Common myeloid progenitor, CD34-positive (primary cell): Measurements from ENCODE around the gene TUBA1A. TPM values are rescaled to one million over a fixed set of nuclear protein-coding genes. Genes with fewer than 3 reads are reported as not detected.

Experiments used
- CTCF ChIA-PET: fragments of 350-600 bp; sonication (Branson Sonifier 250); formaldehyde crosslinking; loops from one replicate; lab custom pipeline; 2021; ENCODE audit warnings: antibody characterized with exemption; lab: Charles Lee
- POLR2A ChIA-PET: fragments of 350-600 bp; sonication (Branson Sonifier 250); formaldehyde crosslinking; loops from one replicate; lab custom pipeline; 2021; ENCODE audit warnings: antibody characterized with exemption; lab: Charles Lee
- DNase-seq, 3 donors: peaks; one replicate each; pipeline versions ENCODE4 v3.0.0 to v3.0.0-alpha.2; 2013
- H3K27ac ChIP-seq, 2 experiments: 1 replicate in 1 of 2; 2 replicates in 1 of 2; pipeline ENCODE4 v1.7.0; 2013; ENCODE audit warnings: inconsistent platforms in 2 of 2, low read length in 2 of 2, mild to moderate bottlenecking in 2 of 2, low read depth in 1 of 2, moderate library complexity in 1 of 2; ENCODE audit not compliant: severe bottlenecking in 2 of 2, insufficient read depth in 1 of 2, poor library complexity in 1 of 2
- H3K27me3 ChIP-seq, 5 experiments: replicated peaks in 2 of 5; 1 replicate in 3 of 5; 2 replicates in 2 of 5; pipeline versions ENCODE4 v1.6.1 to v1.7.0; 2013; ENCODE audit warnings: low read length in 4 of 5, mild to moderate bottlenecking in 2 of 5, moderate library complexity in 2 of 5, inconsistent platforms in 1 of 5; ENCODE audit not compliant: insufficient read depth in 5 of 5, control insufficient read depth in 4 of 5
- H3K36me3 ChIP-seq, 4 experiments: 1 replicate in 2 of 4; 2 replicates in 2 of 4; pipeline versions ENCODE4 v1.6.1 to v1.7.0; 2013; ENCODE audit warnings: low read length in 3 of 4, control low read depth in 1 of 4, mild to moderate bottlenecking in 1 of 4; ENCODE audit not compliant: control insufficient read depth in 4 of 4, insufficient read depth in 4 of 4
- H3K4me1 ChIP-seq, 4 experiments: 1 replicate in 3 of 4; 2 replicates in 1 of 4; pipeline versions ENCODE4 v1.6.1 to v1.7.1; 2013; ENCODE audit warnings: low read length in 3 of 4, mild to moderate bottlenecking in 3 of 4, control low read depth in 1 of 4, inconsistent platforms in 1 of 4, moderate library complexity in 1 of 4; ENCODE audit not compliant: control insufficient read depth in 4 of 4, insufficient read depth in 4 of 4; ENCODE audit errors: control extremely low read depth in 1 of 4
- H3K4me3 ChIP-seq, 7 experiments: 1 replicate in 4 of 7; 2 replicates in 3 of 7; pipeline versions ENCODE4 v1.5.1 to v1.7.0; 2013; ENCODE audit warnings: mild to moderate bottlenecking in 7 of 7, low read length in 6 of 7, moderate library complexity in 6 of 7, inconsistent platforms in 2 of 7, low read depth in 2 of 7, control low read depth in 1 of 7; ENCODE audit not compliant: insufficient read depth in 4 of 7, control insufficient read depth in 1 of 7; ENCODE audit errors: extremely low read depth in 1 of 7
- H3K9me3 ChIP-seq, 5 experiments: 1 replicate in 4 of 5; 2 replicates in 1 of 5; pipeline versions ENCODE4 v1.6.1 to v1.7.1; 2013; ENCODE audit warnings: low read length in 4 of 5, mild to moderate bottlenecking in 2 of 5, inconsistent platforms in 1 of 5, low read depth in 1 of 5, moderate library complexity in 1 of 5; ENCODE audit not compliant: control insufficient read depth in 4 of 5, insufficient read depth in 2 of 5; ENCODE audit errors: control extremely low read depth in 1 of 5
- WGBS: methylation state at CpG from one replicate; pipeline ENCODE4 v1.1.5; 2013; ENCODE audit not compliant: insufficient coverage; 5-methylcytosine and 5-hydroxymethylcytosine counted together
- polyA plus RNA-seq: library from polyadenylated mRNA; unstranded; fragments of 120-200 nt; gene quantifications from one replicate; pipeline ENCODE4 v1.2.1, GENCODE V29; 2013

TUBA1A gene
- polyA plus RNA-seq = 641 TPM

DNA sequence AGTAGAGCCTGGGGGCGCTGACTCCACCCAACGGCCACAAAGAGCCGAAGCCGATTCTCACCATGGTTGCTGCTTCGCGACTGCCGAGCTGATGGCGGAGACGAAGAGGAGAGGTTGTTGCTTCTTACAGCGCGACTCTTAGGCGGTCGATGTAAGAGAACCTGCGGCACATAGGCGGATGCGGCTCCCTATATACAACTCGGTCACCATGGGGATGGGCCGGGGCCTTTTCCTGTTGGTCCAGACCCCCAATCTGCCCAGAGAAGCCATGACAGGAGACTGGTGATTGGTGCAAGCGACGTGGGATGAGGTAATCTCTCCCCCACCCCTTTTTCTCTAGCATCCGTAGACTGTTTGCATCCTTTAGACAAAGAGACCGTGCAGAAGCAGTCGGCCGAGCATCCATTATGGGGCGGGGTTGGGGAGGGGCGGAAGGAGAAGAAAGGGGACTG lies at the start of gene TUBA1A:
TUBA1A (minus strand) TSS at position 165 of the 452 bp plus-strand sequence; CDS start at position 64, 101 bp downstream.
- no peaks in the 10 kb centered on the region for H3K9me3 ChIP-seq
- peak within 1 kb of the TSS; percentile 96 to 99 for H3K27ac ChIP-seq
- peak within 1 kb of the TSS; percentile 83 to 98 (median 95) for H3K4me3 ChIP-seq
- H3K27me3 ChIP-seq = no peaks in the 10 kb centered on the region
- ChIA-PET POLR2A (interaction anchor here (0.5 to 2.8 kb wide), 10 partner anchors 13 to 101 kb away, joined by 3 to 31 read pairs (median 6); partner anchors contain the start of genes LMBR1L and TUBA1B), CTCF (interaction anchor here (0.6 to 2.3 kb wide), 8 partner anchors 11 to 126 kb away, joined by 3 to 7 read pairs (median 4); no protein-coding TSS in a partner anchor)
- H3K4me1 ChIP-seq = peaks cover 8 to 22% (median 13%) of the 10 kb centered on the region in 4 experiments
- peak; percentile 99 to 100 (median 99) for DNase-seq
- peaks cover 2 to 31% (median 19%) of the 10 kb centered on the region in 4 experiments for H3K36me3 ChIP-seq
- WGBS = 0% methylated on average over 13 of the region's 26 CpGs

DNA sequence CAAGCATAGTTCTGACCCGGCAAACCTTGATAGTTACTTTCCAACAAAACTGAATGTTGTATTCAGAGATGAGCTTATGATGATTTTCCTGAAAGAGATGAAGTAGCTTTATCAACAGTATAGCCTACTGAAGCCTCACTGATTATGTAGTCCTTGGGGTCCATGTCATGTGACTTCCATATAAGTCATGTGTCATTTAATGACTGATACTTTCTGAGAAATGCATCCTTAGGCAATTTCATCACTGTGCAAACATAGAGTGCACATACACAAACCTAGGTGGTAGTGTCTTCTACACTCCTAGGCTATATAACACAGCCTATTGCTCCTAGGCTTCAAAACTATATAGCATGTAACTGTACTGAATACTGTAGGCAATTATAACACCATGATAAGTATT lies 47.5 kb upstream of the TUBA1A start:
- ChIA-PET POLR2A (no interaction called here), CTCF (interaction anchor here (0.5 to 5.6 kb wide), 10 partner anchors 13 to 379 kb away, joined by 3 to 36 read pairs (median 4); partner anchors contain the start of gene TUBA1B)
- 100% methylated on average over 1 of the region's 1 CpG for WGBS
- Histone ChIP-seq H3K9me3 (no peaks in the 10 kb centered on the region), H3K36me3 (no peaks in the 10 kb centered on the region), H3K4me1 (peaks cover 12 to 59% (median 23%) of the 10 kb centered on the region in 4 experiments), H3K27ac (no peak overlapping the region), H3K4me3 (no peak overlapping the region), H3K27me3 (no peaks in the 10 kb centered on the region)
- no peak for DNase-seq

DNA sequence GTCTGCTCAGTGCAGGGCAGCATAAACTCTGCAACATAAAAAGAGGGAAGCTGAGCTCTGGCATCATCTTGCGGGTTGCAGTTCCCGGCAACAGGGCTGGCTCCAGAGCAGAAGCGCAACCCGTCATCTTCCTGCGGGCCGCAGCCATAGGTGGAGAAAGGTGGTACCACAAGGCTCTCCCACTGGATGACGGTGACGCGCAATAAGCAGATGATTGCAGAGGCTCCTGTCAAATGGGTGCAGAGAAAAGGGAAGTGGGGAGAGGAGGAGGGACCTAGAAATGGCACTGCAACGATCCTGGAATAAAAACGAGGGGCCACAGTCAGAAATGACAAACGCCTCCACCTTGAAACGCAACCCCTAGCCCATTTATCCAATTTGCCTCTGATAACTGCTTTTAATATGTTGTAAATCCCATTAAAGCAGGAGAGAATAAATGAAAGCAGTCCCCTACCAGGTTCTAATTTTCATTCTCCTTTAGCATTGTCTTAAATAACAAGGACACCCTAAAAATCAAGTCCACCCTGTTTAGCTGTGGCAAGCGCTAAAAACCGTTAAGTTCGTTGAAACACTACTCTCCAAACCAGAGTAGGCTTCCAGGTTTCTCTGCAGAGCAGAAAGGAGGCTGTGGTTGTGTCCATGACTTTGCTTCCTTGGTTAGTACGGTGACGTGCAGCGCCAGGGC lies 45.1 kb upstream of the TUBA1A start:
- Histone ChIP-seq H3K4me3 (peak overlapping the region; percentile 2 to 85 (median 66)), H3K27ac (peak overlapping the region; percentile 86 to 92), H3K36me3 (no peaks in the 10 kb centered on the region), H3K9me3 (no peaks in the 10 kb centered on the region), H3K27me3 (no peaks in the 10 kb centered on the region), H3K4me1 (peaks cover 15 to 63% (median 21%) of the 10 kb centered on the region in 4 experiments)
- POLR2A ChIA-PET = interaction anchor here (1.5 to 2.4 kb wide), 2 partner anchors 45 to 103 kb away, joined by 7 to 14 read pairs; partner anchors contain the start of genes TUBA1A and TUBA1B
- CTCF ChIA-PET = interaction anchor here (0.7 to 5.6 kb wide), 10 partner anchors 9 to 146 kb away, joined by 3 to 36 read pairs (median 4); partner anchors contain the start of genes TUBA1A and TUBA1B
- DNase-seq = peak; percentile 84 to 96 (median 96)
- 7% methylated on average over 15 of the region's 19 CpGs for WGBS

DNA sequence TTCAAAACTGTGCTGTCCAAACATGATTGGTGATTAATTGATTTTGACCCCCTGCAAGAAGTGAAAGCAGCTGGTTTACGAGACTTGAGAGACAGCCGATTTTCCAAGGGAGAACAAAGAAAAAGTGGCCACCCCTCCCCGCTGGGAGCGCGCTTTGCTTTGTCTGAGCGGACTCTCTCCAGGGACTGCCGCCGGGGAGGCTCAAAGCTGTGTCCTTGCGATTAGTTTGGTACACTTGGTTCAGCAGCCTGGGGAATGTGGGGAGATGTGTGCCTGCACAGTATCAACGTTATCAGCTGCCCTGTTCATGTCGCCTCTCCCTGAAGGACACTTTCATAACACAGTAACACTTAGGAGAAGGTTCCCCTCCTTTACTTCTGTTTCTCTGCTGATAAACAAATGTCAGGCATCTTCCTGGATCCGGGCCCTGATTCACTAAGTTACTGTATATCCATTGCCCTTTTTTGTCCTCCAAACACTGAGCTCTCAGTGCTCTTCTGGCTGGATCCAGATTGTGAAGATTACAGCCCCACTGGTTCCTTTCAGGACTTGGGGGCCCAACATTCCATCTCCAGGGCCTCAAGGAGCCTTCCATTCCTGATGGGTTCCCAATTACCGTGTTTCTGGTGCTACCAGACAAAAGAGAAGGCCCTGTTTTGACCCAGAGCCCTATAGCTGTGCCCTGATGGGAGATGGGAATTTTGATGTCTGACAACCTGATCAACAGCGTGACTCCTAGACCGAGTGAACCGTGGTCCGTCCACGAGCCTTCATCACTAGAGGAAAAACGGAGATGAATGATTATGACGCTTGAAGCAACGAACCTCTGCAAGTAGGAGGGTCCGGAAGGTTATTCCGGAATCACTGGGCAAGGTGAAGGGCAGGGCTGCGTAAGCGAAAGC lies 44.3 kb upstream of the TUBA1A start:
- peak; percentile 19 to 64 (median 41) for DNase-seq
- WGBS = 46% methylated on average over 22 of the region's 25 CpGs
- ChIA-PET CTCF (interaction anchor here (0.7 to 5.6 kb wide), 11 partner anchors 10 to 145 kb away, joined by 3 to 36 read pairs (median 4); partner anchors contain the start of genes TUBA1A and TUBA1B), POLR2A (interaction anchor here (0.9 to 2.4 kb wide), 4 partner anchors 32 to 144 kb away, joined by 3 to 14 read pairs (median 6); partner anchors contain the start of genes TUBA1A and TUBA1B)
- H3K27ac ChIP-seq = peak overlapping the region; percentile 86 to 92
- peak overlapping the region in 6 of 7 experiments; percentile 16 to 85 (median 67) for H3K4me3 ChIP-seq
- H3K36me3 ChIP-seq = no peaks in the 10 kb centered on the region
- H3K27me3 ChIP-seq = no peaks in the 10 kb centered on the region
- peaks cover 15 to 63% (median 21%) of the 10 kb centered on the region in 4 experiments for H3K4me1 ChIP-seq
- no peaks in the 10 kb centered on the region for H3K9me3 ChIP-seq

DNA sequence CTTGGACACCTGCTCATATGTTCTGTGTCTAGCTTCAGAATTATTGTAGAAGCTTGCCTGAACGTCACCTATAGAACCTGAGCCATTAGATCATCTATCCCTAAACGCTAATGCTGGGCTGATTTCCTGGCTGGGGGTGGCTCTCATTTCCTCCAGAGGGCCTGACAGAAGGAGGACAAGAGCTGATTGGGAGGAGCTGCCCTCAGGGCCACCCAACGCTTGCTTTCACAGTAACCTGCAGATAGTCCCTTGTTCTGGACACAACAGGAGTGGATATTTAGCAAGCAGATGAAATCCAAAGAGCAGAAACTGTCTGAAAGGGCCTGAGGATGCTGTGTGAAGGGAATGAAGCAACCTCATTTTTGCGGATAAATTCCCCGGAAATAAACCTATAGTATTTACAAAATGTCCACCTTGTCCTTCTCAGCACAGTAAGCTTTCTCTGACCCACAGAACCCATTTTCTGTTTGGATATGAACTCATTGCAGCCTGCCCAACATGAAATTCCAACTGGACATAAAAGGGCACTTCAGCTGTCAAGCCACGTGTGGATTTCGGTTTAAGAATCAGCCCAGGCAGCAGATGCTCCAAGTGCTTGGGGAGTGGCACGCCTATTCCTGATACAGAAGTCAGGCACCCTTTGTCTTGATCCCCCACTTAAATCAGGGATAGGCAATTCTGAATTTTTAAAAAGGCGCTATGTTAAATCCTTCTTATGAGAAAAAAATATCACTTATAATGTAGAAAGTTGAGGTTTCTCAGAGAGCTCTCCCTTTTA lies 43.2 kb upstream of the TUBA1A start:
- peaks cover 15 to 63% (median 21%) of the 10 kb centered on the region in 4 experiments for H3K4me1 ChIP-seq
- H3K4me3 ChIP-seq = no peak overlapping the region
- no peak for DNase-seq
- ChIA-PET CTCF (interaction anchor here (1.5 to 5.6 kb wide), 6 partner anchors 9 to 144 kb away, joined by 3 to 36 read pairs (median 8); partner anchors contain the start of genes TUBA1A and TUBA1B), POLR2A (interaction anchor here (1.2 kb wide), 1 partner anchor 143 kb away, joined by 3 read pairs; no protein-coding TSS in a partner anchor)
- no peaks in the 10 kb centered on the region for H3K36me3 ChIP-seq
- H3K27me3 ChIP-seq = no peaks in the 10 kb centered on the region
- peak overlapping the region in 1 of 2 experiments; percentile 92 for H3K27ac ChIP-seq
- WGBS = 88% methylated on average over 6 of the region's 9 CpGs
- no peaks in the 10 kb centered on the region for H3K9me3 ChIP-seq

DNA sequence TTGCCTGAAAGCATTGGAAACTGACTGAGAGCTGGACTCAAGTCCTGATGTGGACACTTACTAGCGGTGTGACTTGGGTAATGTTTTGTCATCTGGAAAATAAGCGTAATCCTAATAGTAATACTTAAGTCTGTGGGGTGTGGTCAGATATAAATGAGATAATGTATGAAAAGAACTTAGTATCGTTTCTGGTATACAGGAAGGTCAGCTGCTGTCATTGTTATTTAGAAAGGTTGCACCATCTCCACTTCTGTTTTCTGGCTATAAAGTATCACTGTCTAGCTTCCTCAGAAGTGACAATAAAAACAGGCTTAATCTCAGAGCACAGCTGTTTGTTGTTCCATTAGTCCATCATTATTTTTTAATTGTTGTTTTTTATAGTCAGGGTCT lies 41.9 kb upstream of the TUBA1A start:
- H3K27ac ChIP-seq = no peak overlapping the region
- CTCF ChIA-PET = interaction anchor here (0.9 to 3.9 kb wide), 6 partner anchors 9 to 257 kb away, joined by 3 to 11 read pairs (median 3); partner anchors contain the start of gene TUBA1A

More for the DNA sequence above, 41.9 kb upstream of the TUBA1A start:
- WGBS = 88% methylated on average over 2 of the region's 3 CpGs
- H3K4me3 ChIP-seq = no peak overlapping the region
- POLR2A ChIA-PET = interaction anchor here (1.2 to 1.3 kb wide), 2 partner anchors 42 to 100 kb away, joined by 3 to 7 read pairs; partner anchors contain the start of genes TUBA1A and TUBA1B
- DNase-seq = peak in 2 of 3 donors; percentile 37 to 40
- no peaks in the 10 kb centered on the region for H3K36me3 ChIP-seq
- peaks cover 15 to 57% (median 21%) of the 10 kb centered on the region in 4 experiments for H3K4me1 ChIP-seq
- H3K27me3 ChIP-seq = no peaks in the 10 kb centered on the region
- H3K9me3 ChIP-seq = no peaks in the 10 kb centered on the region
